HL-60 (cell line): ENCODE results near the gene GRAMD2A.

Experiments used
- DNase-seq, 2 experiments: peaks; one replicate each; pipeline ENCODE4 v3.0.0-alpha.2; 2010 to 2020; ENCODE audit warnings: low read depth in 1 of 2, low spot score in 1 of 2
- H3K27ac ChIP-seq: fragments of 250-450 bp; sonication (Bioruptor Pico); replicated peaks from 2 replicates; pipeline ENCODE4 v1.5.1; 2020; ENCODE audit warnings: mild to moderate bottlenecking, moderate library complexity
- H3K27me3 ChIP-seq: fragments of 250-450 bp; sonication (Bioruptor Pico); 2 replicates; pipeline ENCODE4 v1.5.1; 2021; ENCODE audit warnings: mild to moderate bottlenecking, moderate library complexity; ENCODE audit not compliant: insufficient read depth, poor library complexity, severe bottlenecking
- H3K4me3 ChIP-seq: replicated peaks from 2 replicates; pipeline ENCODE4 v1.5.1; 2011; ENCODE audit warnings: mild to moderate bottlenecking, control low read depth, low read length; ENCODE audit not compliant: insufficient read depth
- CTCF ChIP-seq: IDR thresholded peaks from one replicate; pipeline ENCODE4 v1.5.1; 2011; ENCODE audit warnings: low read length, control low read depth, inconsistent platforms; ENCODE audit not compliant: insufficient read depth
- GABPA ChIP-seq: IDR thresholded peaks from 2 replicates; pipeline ENCODE4 v1.6.1; 2012; ENCODE audit warnings: low read depth
- POLR2AphosphoS5 ChIP-seq: IDR thresholded peaks from 2 replicates; pipeline ENCODE4 v1.6.1; 2012; ENCODE audit warnings: low read depth
- REST ChIP-seq: IDR thresholded peaks from 2 replicates; pipeline ENCODE4 v1.6.1; 2012; ENCODE audit warnings: low read depth; ENCODE audit not compliant: insufficient replicate concordance
- SPI1 ChIP-seq: IDR thresholded peaks from 2 replicates; pipeline ENCODE4 v1.6.1; 2012; ENCODE audit warnings: low read depth, mild to moderate bottlenecking, borderline replicate concordance

The GRAMD2A gene

GRCh38 chr15:72169921-72170611, 27.5 kb downstream of the GRAMD2A start:
- no peak overlapping the region for H3K4me3 ChIP-seq
- no peak for TF ChIP-seq SPI1
- TF ChIP-seq POLR2AphosphoS5 = no peak
- no peak for TF ChIP-seq CTCF
- TF ChIP-seq GABPA = no peak
- TF ChIP-seq REST = no peak
- no peak for DNase-seq
- H3K27ac ChIP-seq = no peak overlapping the region
- no peaks in the 10 kb centered on the region for H3K27me3 ChIP-seq

GRCh38 chr15:72169236-72169920, 28.2 kb downstream of the GRAMD2A start:
- H3K27me3 ChIP-seq = no peaks in the 10 kb centered on the region
- DNase-seq = no peak
- no peak overlapping the region for H3K4me3 ChIP-seq
- TF ChIP-seq CTCF = no peak
- TF ChIP-seq REST = no peak
- no peak for TF ChIP-seq GABPA
- no peak for TF ChIP-seq SPI1
- TF ChIP-seq POLR2AphosphoS5 = no peak
- H3K27ac ChIP-seq = no peak overlapping the region

- Histone ChIP-seq H3K4me3 (no peak overlapping the region), H3K27me3 (no peaks in the 10 kb centered on the region), H3K27ac (no peak overlapping the region)
- no peak for DNase-seq
- TF ChIP-seq GABPA (no peak), CTCF (no peak), POLR2AphosphoS5 (no peak), REST (no peak), SPI1 (no peak)
These were observed 28.8 kb downstream of the GRAMD2A start for GRCh38 chr15:72168808-72169190.
